Kidney (tissue), 14 donors: ENCODE results near the gene HPS1. TPM values are rescaled to one million over a fixed set of nuclear protein-coding genes. Genes with fewer than 3 reads are reported as not detected.

Experiments used
- DNase-seq, 5 donors: peaks; one replicate each; pipeline ENCODE4 v3.0.0-alpha.2; 2013 to 2020
- FAIRE-seq: peaks from 2 replicates; lab custom pipeline; 2012; peaks lifted over from hg19 to GRCh38; lab: Jason Lieb, UNC
- H3K27ac ChIP-seq, 2 donors: one replicate each; pipeline ENCODE4 v1.7.0; 2013; ENCODE audit warnings: low read depth in 2 of 2, low read length in 2 of 2, inconsistent platforms in 1 of 2
- H3K27me3 ChIP-seq: one replicate; pipeline ENCODE4 v1.7.1; 2013; ENCODE audit warnings: low read length, inconsistent platforms; ENCODE audit not compliant: control insufficient read depth, insufficient read depth
- H3K36me3 ChIP-seq, 3 donors: one replicate each; pipeline versions ENCODE4 v1.7.0 to v1.7.1; 2013; ENCODE audit warnings: low read length in 3 of 3, control low read depth in 1 of 3, inconsistent platforms in 1 of 3; ENCODE audit not compliant: insufficient read depth in 3 of 3, control insufficient read depth in 2 of 3
- H3K4me1 ChIP-seq, 3 donors: one replicate each; pipeline versions ENCODE4 v1.7.0 to v1.7.1; 2013; ENCODE audit warnings: low read length in 3 of 3, inconsistent platforms in 1 of 3, low read depth in 1 of 3; ENCODE audit not compliant: control insufficient read depth in 2 of 3, insufficient read depth in 2 of 3
- H3K4me3 ChIP-seq, 3 donors: one replicate each; pipeline versions ENCODE4 v1.7.0 to v1.8.1; 2013; ENCODE audit warnings: low read length in 3 of 3, control low read depth in 1 of 3, inconsistent platforms in 1 of 3
- H3K9ac ChIP-seq, 3 donors: one replicate each; pipeline versions ENCODE4 v1.7.0 to v1.7.1; 2013; ENCODE audit warnings: low read length in 3 of 3, control low read depth in 1 of 3, inconsistent platforms in 1 of 3
- H3K9me3 ChIP-seq, 3 donors: one replicate each; pipeline versions ENCODE4 v1.7.0 to v1.7.1; 2013; ENCODE audit warnings: low read length in 3 of 3, control low read depth in 1 of 3, inconsistent platforms in 1 of 3; ENCODE audit not compliant: control insufficient read depth in 2 of 3, insufficient read depth in 1 of 3
- intact Hi-C: fragments of 100-400 bp; cut with DNase I; formaldehyde crosslinking; loops from one replicate; pipeline ENCODE4 v1.11.1; 2022
- polyA plus RNA-seq: library from polyadenylated mRNA; stranded (reverse); fragments of 350-450 nt; fragmentation: Illumina TruSeq; extraction: RNeasy Lipid Tissue Mini Kit (QIAGEN cat#74804); gene quantifications from one replicate; pipeline ENCODE4 v1.2.3, GENCODE V29; 2014; ENCODE audit warnings: low read depth, low replicate concordance; ENCODE audit not compliant: insufficient read depth
- total RNA-seq: library from RNA; stranded (reverse); fragmentation: NEBNext Ultra II Directional; extraction: Animal tissue kit (Norgen Biotek cat#: 25700); gene quantifications from one replicate; pipeline ENCODE4 v1.2.1, GENCODE V29; 2021
- TF ChIP-seq, protein P1 (sequence below): IDR thresholded peaks from 3 replicates; pipeline ENCODE4 v1.5.1; 2012; ENCODE audit warnings: mild to moderate bottlenecking, moderate library complexity, borderline replicate concordance; ENCODE audit not compliant: insufficient read depth; ENCODE audit errors: extremely low read depth
- donor health status: control.
- donor health status: control.
- donor health status: control.
- donor health status: control.
- donor health status: control.
- donor health status: DM: yes; HTN: yes; CAD: no.
- donor health status: Normal renal cell carcinoma (clear cell type).

Gene HPS1
- total and polyA plus RNA-seq, 2 donors from 2014 or later: 42.7 to 63.3 TPM

DNA sequence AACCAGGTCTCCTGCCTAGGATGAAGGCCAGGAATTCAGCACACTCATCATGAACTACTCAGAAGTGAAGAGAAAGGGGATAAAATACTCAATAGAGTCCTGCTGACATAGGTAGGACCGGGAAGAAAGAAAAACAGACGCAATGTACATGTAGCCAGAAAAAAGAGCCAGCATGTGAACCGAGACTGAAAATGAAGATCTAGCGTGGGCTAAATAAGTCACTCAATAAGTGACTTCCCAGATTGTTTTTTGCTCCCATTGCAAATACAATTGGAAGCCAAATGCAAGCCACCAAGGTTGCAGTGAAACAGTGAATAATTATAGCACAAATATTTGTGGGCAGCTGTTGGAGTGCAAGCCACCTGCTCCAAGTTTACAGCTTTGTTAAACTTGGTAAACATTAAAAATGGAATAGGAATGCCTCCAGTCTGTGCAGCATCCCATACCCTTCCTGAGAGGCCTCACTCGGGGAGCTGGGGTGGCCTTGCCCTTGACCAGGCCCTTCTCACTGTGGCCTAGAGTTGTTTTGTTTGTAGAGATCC is 34.7 kb upstream of the HPS1 start:
- H3K4me3 ChIP-seq: no peak overlapping the region
- no peaks in the 10 kb centered on the region for H3K36me3 ChIP-seq
- no peak overlapping the region for H3K9ac ChIP-seq
- DNase-seq: no peak
- TF ChIP-seq, protein P1, sequence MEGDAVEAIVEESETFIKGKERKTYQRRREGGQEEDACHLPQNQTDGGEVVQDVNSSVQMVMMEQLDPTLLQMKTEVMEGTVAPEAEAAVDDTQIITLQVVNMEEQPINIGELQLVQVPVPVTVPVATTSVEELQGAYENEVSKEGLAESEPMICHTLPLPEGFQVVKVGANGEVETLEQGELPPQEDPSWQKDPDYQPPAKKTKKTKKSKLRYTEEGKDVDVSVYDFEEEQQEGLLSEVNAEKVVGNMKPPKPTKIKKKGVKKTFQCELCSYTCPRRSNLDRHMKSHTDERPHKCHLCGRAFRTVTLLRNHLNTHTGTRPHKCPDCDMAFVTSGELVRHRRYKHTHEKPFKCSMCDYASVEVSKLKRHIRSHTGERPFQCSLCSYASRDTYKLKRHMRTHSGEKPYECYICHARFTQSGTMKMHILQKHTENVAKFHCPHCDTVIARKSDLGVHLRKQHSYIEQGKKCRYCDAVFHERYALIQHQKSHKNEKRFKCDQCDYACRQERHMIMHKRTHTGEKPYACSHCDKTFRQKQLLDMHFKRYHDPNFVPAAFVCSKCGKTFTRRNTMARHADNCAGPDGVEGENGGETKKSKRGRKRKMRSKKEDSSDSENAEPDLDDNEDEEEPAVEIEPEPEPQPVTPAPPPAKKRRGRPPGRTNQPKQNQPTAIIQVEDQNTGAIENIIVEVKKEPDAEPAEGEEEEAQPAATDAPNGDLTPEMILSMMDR: no peak
- H3K27ac ChIP-seq: no peak overlapping the region
- H3K9me3 ChIP-seq: no peaks in the 10 kb centered on the region
- H3K27me3 ChIP-seq: no peaks in the 10 kb centered on the region
- no peaks in the 10 kb centered on the region for H3K4me1 ChIP-seq
- intact Hi-C loops: no loop called here
- FAIRE-seq: no peak

DNA sequence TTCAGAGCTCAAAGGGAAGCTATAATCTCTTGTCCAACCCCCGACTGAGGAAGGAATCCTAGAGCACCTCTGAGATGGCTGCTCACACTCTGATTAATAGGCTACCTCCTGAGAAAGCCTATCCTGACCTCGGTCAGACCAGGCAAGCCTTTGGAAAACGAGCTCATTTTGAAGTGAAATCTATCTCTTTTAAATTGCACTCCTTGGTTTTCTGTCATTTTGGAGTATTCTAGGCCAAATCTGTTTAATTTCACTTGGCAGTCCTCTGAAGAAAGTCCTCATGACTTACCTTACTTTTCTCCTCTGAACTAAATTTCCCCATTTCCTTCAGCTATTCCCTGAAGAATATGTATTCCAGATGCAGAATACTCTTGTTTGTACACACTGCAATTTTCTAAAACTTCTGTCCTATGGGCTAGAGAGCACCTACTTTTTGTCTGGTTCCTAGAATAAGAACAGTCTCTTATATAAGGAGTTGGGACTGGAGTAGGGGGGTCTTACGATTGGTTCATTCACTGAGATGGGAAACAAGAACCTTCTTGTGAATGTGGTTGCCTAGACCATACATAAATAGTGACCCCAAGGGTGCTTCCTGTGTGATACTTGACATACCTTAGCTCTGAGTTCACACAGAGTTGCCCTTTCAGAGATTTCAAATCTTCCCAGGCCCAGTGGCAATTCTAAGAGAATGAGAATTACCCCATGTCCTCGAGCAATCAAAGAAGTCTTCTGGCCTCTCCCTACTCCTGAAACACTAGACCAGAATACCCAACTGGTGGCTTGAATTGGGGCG is 31.9 kb upstream of the HPS1 start:
- H3K9ac ChIP-seq: no peak overlapping the region
- H3K9me3 ChIP-seq: no peaks in the 10 kb centered on the region
- no peak for DNase-seq
- TF ChIP-seq, protein P1: no peak
- no peaks in the 10 kb centered on the region for H3K4me1 ChIP-seq
- intact Hi-C loops: no loop called here
- no peak overlapping the region for H3K4me3 ChIP-seq
- H3K36me3 ChIP-seq: no peaks in the 10 kb centered on the region
- no peak overlapping the region for H3K27ac ChIP-seq
- H3K27me3 ChIP-seq: no peaks in the 10 kb centered on the region
- FAIRE-seq: no peak

DNA sequence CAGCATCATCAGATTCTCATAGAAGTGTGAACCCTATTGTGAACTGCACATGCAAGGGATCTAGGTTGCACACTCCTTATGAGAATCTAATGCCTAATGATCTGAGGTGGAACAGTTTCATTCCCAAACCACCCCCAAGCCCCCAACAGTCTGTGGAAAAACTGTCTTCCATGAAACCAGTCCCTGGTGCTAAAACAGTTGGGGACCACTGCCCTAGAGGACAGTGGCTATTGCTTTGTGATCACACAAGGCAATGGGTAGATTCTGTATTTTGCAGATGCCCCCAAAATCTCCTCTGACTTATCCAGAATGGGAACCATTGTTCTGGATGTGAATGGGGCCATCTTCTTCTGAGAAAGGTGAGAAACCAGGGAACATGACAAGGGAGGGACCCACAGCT is 31.1 kb upstream of the HPS1 start:
- H3K27ac ChIP-seq: no peak overlapping the region
- no peaks in the 10 kb centered on the region for H3K9me3 ChIP-seq
- DNase-seq (no peak), FAIRE-seq (no peak)
- no peak overlapping the region for H3K9ac ChIP-seq
- H3K36me3 ChIP-seq: no peaks in the 10 kb centered on the region
- H3K4me3 ChIP-seq: no peak overlapping the region
- H3K4me1 ChIP-seq: no peaks in the 10 kb centered on the region
- H3K27me3 ChIP-seq: no peaks in the 10 kb centered on the region
- intact Hi-C loops: no loop called here
- TF ChIP-seq, protein P1: no peak
